Measurements from ENCODE around the gene IRF1.

GRCh38 chr5:132481596-132482211 is 8.9 kb downstream of the IRF1 start:
- no peak for TF ChIP-seq POLR2A (IDR thresholded peaks at IDR 0.05)
- no peak for TF ChIP-seq POLR2AphosphoS5 (IDR thresholded peaks at IDR 0.05)
- TF ChIP-seq EP300 (IDR thresholded peaks at IDR 0.05) = no peak
